Keratinocyte (primary cell): Measurements from ENCODE around the gene CDC42BPG. TPM values are rescaled to one million over a fixed set of nuclear protein-coding genes. Genes with fewer than 3 reads are reported as not detected.

Experiments
- DNase-seq: peaks from one replicate; pipeline ENCODE4 v3.0.0-alpha.2; 2011; ENCODE audit warnings: low read depth, missing footprints, low spot score
- FAIRE-seq: peaks from 2 replicates; lab custom pipeline; 2011; peaks lifted over from hg19 to GRCh38; lab: Jason Lieb, UNC
- H2AFZ ChIP-seq: 2 replicates; pipeline ENCODE4 v1.6.0; 2012; ENCODE audit warnings: low read length, control low read depth, inconsistent platforms; ENCODE audit not compliant: control insufficient read depth
- H3K27ac ChIP-seq: 2 replicates; pipeline ENCODE4 v1.5.1; 2011; ENCODE audit warnings: low read length; ENCODE audit not compliant: control insufficient read depth, insufficient read depth
- H3K27me3 ChIP-seq: 3 replicates; pipeline ENCODE4 v1.6.0; 2011; ENCODE audit warnings: low read length; ENCODE audit not compliant: control insufficient read depth, insufficient read depth; ENCODE audit errors: extremely low read depth
- H3K36me3 ChIP-seq, 2 experiments: 2 replicates in 1 of 2; 3 replicates in 1 of 2; pipeline ENCODE4 v1.5.1; 2011; ENCODE audit warnings: low read length in 2 of 2, mild to moderate bottlenecking in 1 of 2; ENCODE audit not compliant: control insufficient read depth in 2 of 2, insufficient read depth in 2 of 2; ENCODE audit errors: extremely low read depth in 1 of 2
- H3K4me1 ChIP-seq: 3 replicates; pipeline ENCODE4 v1.5.1; 2011; ENCODE audit warnings: low read length; ENCODE audit not compliant: control insufficient read depth, insufficient read depth; ENCODE audit errors: extremely low read depth
- H3K4me2 ChIP-seq: 3 replicates; pipeline ENCODE4 v1.6.0; 2011; ENCODE audit warnings: low read depth, low read length; ENCODE audit not compliant: control insufficient read depth, insufficient read depth; ENCODE audit errors: extremely low read depth
- H3K4me3 ChIP-seq, 3 experiments: fragments of 200-600 bp in 1 of 3; sonication (generic) in 1 of 3; 2 replicates in 2 of 3; 3 replicates in 1 of 3; pipeline ENCODE4 v1.5.1; 2011 to 2016; ENCODE audit warnings: low read length in 3 of 3, mild to moderate bottlenecking in 3 of 3, control low read depth in 2 of 3, inconsistent platforms in 1 of 3, low read depth in 1 of 3, mixed read lengths in 1 of 3, mixed run types in 1 of 3, moderate library complexity in 1 of 3; ENCODE audit not compliant: control insufficient read depth in 2 of 3, insufficient read depth in 2 of 3; ENCODE audit errors: extremely low read depth in 1 of 3
- H3K79me2 ChIP-seq: 2 replicates; pipeline ENCODE4 v1.6.0; 2012; ENCODE audit warnings: low read length; ENCODE audit not compliant: control insufficient read depth, insufficient read depth
- H3K9ac ChIP-seq: 3 replicates; pipeline ENCODE4 v1.6.0; 2011; ENCODE audit warnings: low read length; ENCODE audit not compliant: control insufficient read depth, insufficient read depth; ENCODE audit errors: extremely low read depth
- H3K9me1 ChIP-seq: 3 replicates; pipeline ENCODE4 v1.6.0; 2011; ENCODE audit warnings: low read length; ENCODE audit not compliant: control insufficient read depth, insufficient read depth; ENCODE audit errors: extremely low read depth
- H3K9me3 ChIP-seq: 2 replicates; pipeline ENCODE4 v1.5.1; 2012; ENCODE audit warnings: low read depth, low read length; ENCODE audit not compliant: control insufficient read depth
- H4K20me1 ChIP-seq: 3 replicates; pipeline ENCODE4 v1.6.0; 2011; ENCODE audit warnings: low read length; ENCODE audit not compliant: control insufficient read depth, insufficient read depth; ENCODE audit errors: extremely low read depth
- CTCF ChIP-seq, 3 experiments: IDR thresholded peaks in 1 of 3; conservative IDR thresholded peaks in 1 of 3; optimal IDR thresholded peaks in 1 of 3; 2 replicates in 2 of 3; 3 replicates in 1 of 3; pipeline versions ENCODE3 to v1.5.1; 2011; ENCODE audit warnings: low read length in 3 of 3, mild to moderate bottlenecking in 3 of 3, moderate library complexity in 2 of 3, control low read depth in 1 of 3, inconsistent platforms in 1 of 3; ENCODE audit not compliant: insufficient read depth in 2 of 3; ENCODE audit errors: extremely low read depth in 1 of 3
- EZH2 ChIP-seq: IDR thresholded peaks from one replicate; pipeline ENCODE4 v1.6.1; 2012; ENCODE audit warnings: inconsistent platforms, mild to moderate bottlenecking, low read length, moderate library complexity
- dilution Hi-C: fragments of 300-500 bp; cut with MboI; formaldehyde crosslinking; loops from one replicate; pipeline ENCODE4 v1.7.0; 2020; ENCODE audit warnings: low sequenced_read_pairs; ENCODE audit not compliant: extremely low pct_ligation_motif_present
- polyA plus RNA-seq, 5 experiments: library from polyadenylated mRNA; depleted of rRNA in 3 of 5; stranded (reverse) in 3 of 5; stranded (forward) in 1 of 5; unstranded in 1 of 5; fragments of >200 nt; gene quantifications; 1 replicate in 1 of 5; 2 replicates in 3 of 5; 3 replicates in 1 of 5; pipeline versions ENCODE4 v1.2.1 to v1.2.3, GENCODE V29; 2011 to 2012; ENCODE audit warnings: missing spikeins in 2 of 5, low read depth in 1 of 5, low replicate concordance in 1 of 5

The CDC42BPG gene
- polyA plus RNA-seq, 1 donor (not counting 4 experiments of a cell fraction or from before 2014, with no cell fraction given) = 2.5 TPM

GRCh38 chr11:64875369-64876228 is 31.1 kb upstream of the CDC42BPG start:
- DNase-seq (no peak), FAIRE-seq (no peak)
- Histone ChIP-seq H3K4me3 (peak overlapping the region; percentile 59 to 85 (median 78)), H3K27me3 (no peaks in the 10 kb centered on the region), H3K9ac (peak overlapping the region; percentile 88), H4K20me1 (peaks cover 25% of the 10 kb centered on the region), H3K79me2 (peaks cover 71% of the 10 kb centered on the region), H3K9me1 (peaks cover 3% of the 10 kb centered on the region), H3K27ac (no peak overlapping the region), H3K9me3 (no peaks in the 10 kb centered on the region), H3K4me2 (peak overlapping the region; percentile 91), H3K4me1 (peaks cover 40% of the 10 kb centered on the region), H3K36me3 (peaks cover 24 to 41% of the 10 kb centered on the region in 2 experiments), H2AFZ (no peak overlapping the region)
- TF ChIP-seq CTCF (optimal IDR thresholded peaks at IDR 0.05 in 1 of 3, IDR thresholded peaks at IDR 0.05 in 1 of 3, conservative IDR thresholded peaks at IDR 0.05 in 1 of 3; ENCODE audit: extremely low read depth in 1 of 3, insufficient read depth in 2 of 3, low read length in 3 of 3) (peak in 1 of 3 experiments; percentile 19), EZH2 (no peak)
- dilution Hi-C loops = no loop called here

- dilution Hi-C loops = no loop called here
- H3K27me3 ChIP-seq = no peaks in the 10 kb centered on the region
- H3K4me3 ChIP-seq = no peak overlapping the region
- DNase-seq = no peak
- H3K9ac ChIP-seq = no peak overlapping the region
- no peak overlapping the region for H2AFZ ChIP-seq
- no peaks in the 10 kb centered on the region for H3K9me3 ChIP-seq
- no peak for FAIRE-seq
- H3K4me1 ChIP-seq = peaks cover 50% of the 10 kb centered on the region
- peaks cover 5% of the 10 kb centered on the region for H3K9me1 ChIP-seq
- peaks cover 31% of the 10 kb centered on the region for H4K20me1 ChIP-seq
- no peak overlapping the region for H3K27ac ChIP-seq
- H3K79me2 ChIP-seq = peaks cover 78% of the 10 kb centered on the region
- no peak for TF ChIP-seq CTCF (optimal IDR thresholded peaks at IDR 0.05 in 1 of 3, IDR thresholded peaks at IDR 0.05 in 1 of 3, conservative IDR thresholded peaks at IDR 0.05 in 1 of 3; ENCODE audit: extremely low read depth in 1 of 3, insufficient read depth in 2 of 3, low read length in 3 of 3)
- no peak for TF ChIP-seq EZH2
- H3K36me3 ChIP-seq = peaks cover 25 to 50% of the 10 kb centered on the region in 2 experiments
- H3K4me2 ChIP-seq = no peak overlapping the region
These were observed 30.1 kb upstream of the CDC42BPG start for GRCh38 chr11:64874308-64875240.
